ENCODE data around the gene ITGA2. TPM values are rescaled to one million over a fixed set of nuclear protein-coding genes. Genes with fewer than 3 reads are reported as not detected.

ITGA2 gene
- total RNA-seq, 1 experiment from 2014 or later: 13.6 TPM

DNA sequence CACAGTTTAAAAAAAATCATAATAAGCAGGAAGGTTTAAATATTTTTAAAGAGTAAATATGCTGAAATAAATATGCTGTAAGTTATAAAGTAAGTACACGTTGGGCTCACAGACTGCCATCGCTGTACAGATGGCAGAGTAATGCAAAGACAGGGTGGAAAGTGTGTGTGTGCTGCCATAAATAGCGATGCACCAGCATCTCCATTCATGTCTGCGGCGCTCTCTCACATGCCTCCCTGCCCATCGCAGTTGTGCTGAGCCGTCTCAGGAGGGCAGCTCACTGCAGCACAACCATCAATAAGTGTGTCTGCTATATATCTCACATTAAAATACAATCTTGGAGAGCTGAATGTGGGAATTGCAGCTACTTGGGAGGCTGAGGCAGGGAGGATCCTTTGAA is 106.1 kb downstream of the ITGA2 start:
- TF ChIP-seq, protein P1, sequence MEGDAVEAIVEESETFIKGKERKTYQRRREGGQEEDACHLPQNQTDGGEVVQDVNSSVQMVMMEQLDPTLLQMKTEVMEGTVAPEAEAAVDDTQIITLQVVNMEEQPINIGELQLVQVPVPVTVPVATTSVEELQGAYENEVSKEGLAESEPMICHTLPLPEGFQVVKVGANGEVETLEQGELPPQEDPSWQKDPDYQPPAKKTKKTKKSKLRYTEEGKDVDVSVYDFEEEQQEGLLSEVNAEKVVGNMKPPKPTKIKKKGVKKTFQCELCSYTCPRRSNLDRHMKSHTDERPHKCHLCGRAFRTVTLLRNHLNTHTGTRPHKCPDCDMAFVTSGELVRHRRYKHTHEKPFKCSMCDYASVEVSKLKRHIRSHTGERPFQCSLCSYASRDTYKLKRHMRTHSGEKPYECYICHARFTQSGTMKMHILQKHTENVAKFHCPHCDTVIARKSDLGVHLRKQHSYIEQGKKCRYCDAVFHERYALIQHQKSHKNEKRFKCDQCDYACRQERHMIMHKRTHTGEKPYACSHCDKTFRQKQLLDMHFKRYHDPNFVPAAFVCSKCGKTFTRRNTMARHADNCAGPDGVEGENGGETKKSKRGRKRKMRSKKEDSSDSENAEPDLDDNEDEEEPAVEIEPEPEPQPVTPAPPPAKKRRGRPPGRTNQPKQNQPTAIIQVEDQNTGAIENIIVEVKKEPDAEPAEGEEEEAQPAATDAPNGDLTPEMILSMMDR (IDR thresholded peaks at IDR 0.05; ENCODE audit: insufficient read depth in 1 of 2, low read depth in 1 of 2, low read length in 1 of 2, severe bottlenecking in 1 of 2, unreplicated experiment in 1 of 2): no peak

DNA sequence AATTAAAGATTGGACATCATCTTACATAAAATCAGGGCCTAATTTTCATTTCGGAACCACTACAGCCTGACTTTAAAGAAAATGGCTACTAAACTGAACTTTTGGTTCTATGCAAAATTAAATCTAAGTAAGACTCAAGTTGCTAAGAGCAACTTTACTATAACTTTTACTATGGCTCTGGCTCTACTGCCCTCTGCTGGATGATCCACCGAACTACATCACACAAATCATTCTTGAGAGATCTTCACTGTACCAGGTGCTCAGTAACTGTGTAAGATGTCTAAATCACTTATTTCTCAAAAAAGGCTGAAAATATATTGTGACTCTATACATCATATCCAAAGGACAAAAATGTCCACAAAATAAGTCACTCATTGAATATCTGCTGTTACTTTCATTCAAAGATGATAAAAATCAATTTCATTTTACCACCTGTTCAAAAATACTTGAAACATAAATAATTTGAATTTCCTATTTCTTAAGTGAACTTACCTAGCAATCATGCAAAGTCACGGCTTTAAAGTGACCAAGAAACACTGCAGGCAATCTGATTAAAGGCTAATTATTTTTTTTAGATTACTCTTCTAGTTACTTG is 106.9 kb downstream of the ITGA2 start:
- intact Hi-C loops (cut with micrococcal nuclease; ENCODE audit: unreplicated experiment): loop anchor here (1.0 kb wide), 3 partner anchors 107 to 309 kb away; partner anchors contain the start of genes ITGA1, ITGA2 and PELO
- Histone ChIP-seq H3K27me3 (replicated peaks; ENCODE audit: control insufficient read depth, insufficient read depth, low read length) (no peaks in the 10 kb centered on the region), H3K4me1 (peaks cover 10% of the 10 kb centered on the region), H3K36me3 (ENCODE audit: control insufficient read depth, insufficient read depth, low read length) (no peaks in the 10 kb centered on the region), H3K9me3 (no peaks in the 10 kb centered on the region), H3K4me3 (ENCODE audit: low read depth, low read length) (no peak overlapping the region)
- ChIA-PET POLR2A (no interaction called here), CTCF (interaction anchor here (1.0 to 2.0 kb wide), 2 partner anchors 147 to 150 kb away, joined by 3 to 15 read pairs; no protein-coding TSS in a partner anchor)
- Mint-ChIP-seq H3K4me3 (ENCODE audit: unreplicated experiment) (no peak overlapping the region), H3K9me3 (ENCODE audit: unreplicated experiment) (no peaks in the 10 kb centered on the region), H3K27me3 (ENCODE audit: insufficient read depth, unreplicated experiment) (no peaks in the 10 kb centered on the region), H3K27ac (ENCODE audit: unreplicated experiment) (no peak overlapping the region), H3K36me3 (ENCODE audit: insufficient read depth, unreplicated experiment) (peaks cover 55% of the 10 kb centered on the region), H3K4me1 (ENCODE audit: low read depth, unreplicated experiment) (peaks cover 8% of the 10 kb centered on the region)
- TF ChIP-seq, protein P1 (IDR thresholded peaks at IDR 0.05; ENCODE audit: insufficient read depth in 1 of 2, low read depth in 1 of 2, low read length in 1 of 2, severe bottlenecking in 1 of 2, unreplicated experiment in 1 of 2): peak; percentile 73
- no TSS peak for BruUV-seq (replicated peaks)
- DNase-seq: peak; percentile 55 to 65

More for the DNA sequence above, 106.1 kb downstream of the ITGA2 start:
- H3K4me3 ChIP-seq (ENCODE audit: low read depth, low read length): no peak overlapping the region
- BruUV-seq (replicated peaks): no TSS peak
- ChIA-PET CTCF (interaction anchor here (2.0 kb wide), 1 partner anchor 147 kb away, joined by 15 read pairs; no protein-coding TSS in a partner anchor), POLR2A (no interaction called here)
- Mint-ChIP-seq H3K27me3 (ENCODE audit: insufficient read depth, unreplicated experiment) (no peaks in the 10 kb centered on the region), H3K27ac (ENCODE audit: unreplicated experiment) (no peak overlapping the region), H3K4me3 (ENCODE audit: unreplicated experiment) (no peak overlapping the region), H3K9me3 (ENCODE audit: unreplicated experiment) (no peaks in the 10 kb centered on the region), H3K4me1 (ENCODE audit: low read depth, unreplicated experiment) (peaks cover 8% of the 10 kb centered on the region), H3K36me3 (ENCODE audit: insufficient read depth, unreplicated experiment) (peaks cover 55% of the 10 kb centered on the region)
- no peak for DNase-seq
- intact Hi-C loops (cut with micrococcal nuclease; ENCODE audit: unreplicated experiment): no loop called here
- H3K36me3 ChIP-seq (ENCODE audit: control insufficient read depth, insufficient read depth, low read length): no peaks in the 10 kb centered on the region
- H3K27me3 ChIP-seq (replicated peaks; ENCODE audit: control insufficient read depth, insufficient read depth, low read length): no peaks in the 10 kb centered on the region
- no peaks in the 10 kb centered on the region for H3K9me3 ChIP-seq
- peaks cover 9% of the 10 kb centered on the region for H3K4me1 ChIP-seq

DNA sequence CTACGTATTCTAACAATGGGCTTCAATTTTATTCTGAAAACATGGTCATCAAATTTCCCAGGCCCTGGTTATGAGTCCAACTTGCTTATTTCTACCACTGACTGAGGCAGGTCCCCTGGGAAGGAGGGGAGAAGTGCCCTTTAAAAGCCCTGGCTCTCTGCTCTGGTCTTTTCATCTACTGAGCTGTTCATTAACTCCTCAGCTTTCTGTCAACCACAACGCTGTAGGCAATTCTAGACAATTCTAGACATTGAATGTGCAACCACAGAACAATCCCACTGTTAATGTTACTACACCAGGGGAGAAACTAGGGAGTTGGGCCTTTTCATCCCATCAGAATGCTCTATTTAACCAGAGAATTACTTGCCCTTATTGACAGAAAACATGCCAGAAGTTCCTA is 110.4 kb downstream of the ITGA2 start:
- BruUV-seq (replicated peaks): no TSS peak
- ChIA-PET CTCF (interaction anchor here (0.9 to 1.7 kb wide), 2 partner anchors 10 to 151 kb away, joined by 3 to 5 read pairs; partner anchors contain the start of gene MOCS2), POLR2A (no interaction called here)
- Mint-ChIP-seq H3K36me3 (ENCODE audit: insufficient read depth, unreplicated experiment) (peaks cover 45% of the 10 kb centered on the region), H3K27ac (ENCODE audit: unreplicated experiment) (no peak overlapping the region), H3K4me3 (ENCODE audit: unreplicated experiment) (no peak overlapping the region), H3K9me3 (ENCODE audit: unreplicated experiment) (no peaks in the 10 kb centered on the region), H3K27me3 (ENCODE audit: insufficient read depth, unreplicated experiment) (no peaks in the 10 kb centered on the region), H3K4me1 (ENCODE audit: low read depth, unreplicated experiment) (peaks cover 8% of the 10 kb centered on the region)
- intact Hi-C loops (cut with micrococcal nuclease; ENCODE audit: unreplicated experiment): no loop called here
- no peak overlapping the region for H3K4me3 ChIP-seq (ENCODE audit: low read depth, low read length)
- no peak for DNase-seq
- peaks cover 10% of the 10 kb centered on the region for H3K4me1 ChIP-seq
- TF ChIP-seq, protein P1 (IDR thresholded peaks at IDR 0.05; ENCODE audit: insufficient read depth in 1 of 2, low read depth in 1 of 2, low read length in 1 of 2, severe bottlenecking in 1 of 2, unreplicated experiment in 1 of 2): no peak
- no peaks in the 10 kb centered on the region for H3K9me3 ChIP-seq
- no peaks in the 10 kb centered on the region for H3K36me3 ChIP-seq (ENCODE audit: control insufficient read depth, insufficient read depth, low read length)
- H3K27me3 ChIP-seq (replicated peaks; ENCODE audit: control insufficient read depth, insufficient read depth, low read length): no peaks in the 10 kb centered on the region

All from Caco-2 (cell line).